ENCODE data around the gene GPR146.

The GPR146 gene

GRCh38 chr7:1024876-1025742, 19.2 kb upstream of the GPR146 start:
- Histone ChIP-seq H4K8ac (ENCODE audit: low read depth, low read length) (no peak overlapping the region), H3K14ac (ENCODE audit: low read length) (no peak overlapping the region), H3K27me3 (ENCODE audit: control insufficient read depth in 3 of 3, insufficient read depth in 3 of 3, low read depth in 1 of 3, low read length in 3 of 3) (no peaks in the 10 kb centered on the region), H3K23ac (ENCODE audit: low read depth, low read length, poor library complexity) (no peak overlapping the region), H3K4me1 (ENCODE audit: control insufficient read depth in 2 of 2, insufficient read depth in 1 of 2, low read depth in 1 of 2, low read length in 2 of 2) (peaks cover 10 to 12% of the 10 kb centered on the region in 2 donors), H3K27ac (replicated peaks; ENCODE audit: low read length) (no peak overlapping the region), H4K91ac (ENCODE audit: low read depth, low read length, poor library complexity) (no peak overlapping the region), H2AK5ac (ENCODE audit: low read depth, low read length) (no peak overlapping the region), H3K9ac (ENCODE audit: low read depth, low read length, poor library complexity) (no peak overlapping the region), H3K4ac (ENCODE audit: low read length) (no peak overlapping the region), H2BK15ac (ENCODE audit: low read length) (no peak overlapping the region), H2BK120ac (ENCODE audit: low read depth, low read length) (no peak overlapping the region), H2BK5ac (ENCODE audit: low read length) (peak overlapping the region; percentile 30), H3K4me2 (ENCODE audit: insufficient read depth, low read length, poor library complexity, severe bottlenecking) (no peak overlapping the region), H3K18ac (ENCODE audit: low read length) (no peak overlapping the region), H3K79me1 (ENCODE audit: low read depth, low read length) (peaks cover 32% of the 10 kb centered on the region), H3K4me3 (ENCODE audit: low read length in 2 of 2) (no peak overlapping the region), H2AFZ (ENCODE audit: low read length) (no peak overlapping the region), H2BK12ac (ENCODE audit: low read length) (no peak overlapping the region), H3K9me3 (replicated peaks in 1 of 2; ENCODE audit: control insufficient read depth in 2 of 2, insufficient read depth in 1 of 2, low read depth in 1 of 2, low read length in 2 of 2) (peaks cover 12 to 21% of the 10 kb centered on the region in 2 donors), H3K36me3 (replicated peaks in 1 of 2; ENCODE audit: control insufficient read depth in 2 of 2, insufficient read depth in 2 of 2, low read length in 2 of 2) (peaks cover 24 to 70% of the 10 kb centered on the region in 2 donors)
- no peak for DNase-seq (ENCODE audit: low spot score)
- WGBS, 2 donors (ENCODE audit: extremely low coverage in 2 of 2, insufficient read length in 2 of 2, insufficient replicate concordance in 1 of 2), result no CpG with 5 or more reads among the region's 25 CpGs

- Histone ChIP-seq H3K4ac (ENCODE audit: low read length) (no peak overlapping the region), H3K36me3 (replicated peaks in 1 of 2; ENCODE audit: control insufficient read depth in 2 of 2, insufficient read depth in 2 of 2, low read length in 2 of 2) (peaks cover 19 to 61% of the 10 kb centered on the region in 2 donors), H2BK12ac (ENCODE audit: low read length) (no peak overlapping the region), H3K4me2 (ENCODE audit: insufficient read depth, low read length, poor library complexity, severe bottlenecking) (no peak overlapping the region), H4K91ac (ENCODE audit: low read depth, low read length, poor library complexity) (no peak overlapping the region), H3K4me3 (ENCODE audit: low read length in 2 of 2) (peak overlapping the region in 1 of 2 donors; percentile 85), H3K18ac (ENCODE audit: low read length) (no peak overlapping the region), H3K27ac (replicated peaks; ENCODE audit: low read length) (no peak overlapping the region), H4K8ac (ENCODE audit: low read depth, low read length) (no peak overlapping the region), H3K4me1 (ENCODE audit: control insufficient read depth in 2 of 2, insufficient read depth in 1 of 2, low read depth in 1 of 2, low read length in 2 of 2) (peaks cover 12% of the 10 kb centered on the region in 2 donors), H3K14ac (ENCODE audit: low read length) (no peak overlapping the region), H3K9me3 (replicated peaks in 1 of 2; ENCODE audit: control insufficient read depth in 2 of 2, insufficient read depth in 1 of 2, low read depth in 1 of 2, low read length in 2 of 2) (peaks cover 11 to 16% of the 10 kb centered on the region in 2 donors), H2BK15ac (ENCODE audit: low read length) (no peak overlapping the region), H3K79me1 (ENCODE audit: low read depth, low read length) (peaks cover 32% of the 10 kb centered on the region), H3K23ac (ENCODE audit: low read depth, low read length, poor library complexity) (peak overlapping the region; percentile 55), H3K9ac (ENCODE audit: low read depth, low read length, poor library complexity) (peak overlapping the region; percentile 70), H2BK120ac (ENCODE audit: low read depth, low read length) (no peak overlapping the region), H2BK5ac (ENCODE audit: low read length) (peak overlapping the region; percentile 30), H2AFZ (ENCODE audit: low read length) (no peak overlapping the region), H2AK5ac (ENCODE audit: low read depth, low read length) (peak overlapping the region; percentile 27), H3K27me3 (ENCODE audit: control insufficient read depth in 3 of 3, insufficient read depth in 3 of 3, low read depth in 1 of 3, low read length in 3 of 3) (no peaks in the 10 kb centered on the region)
- DNase-seq (ENCODE audit: low spot score), result no peak
- no CpG with 5 or more reads among the region's 31 CpGs for WGBS, 2 donors (ENCODE audit: extremely low coverage in 2 of 2, insufficient read length in 2 of 2, insufficient replicate concordance in 1 of 2)
Measured at GRCh38 chr7:1025743-1026581, 18.4 kb upstream of the GPR146 start.

GRCh38 chr7:1026721-1027161, 17.6 kb upstream of the GPR146 start:
- Histone ChIP-seq H3K36me3 (replicated peaks in 1 of 2; ENCODE audit: control insufficient read depth in 2 of 2, insufficient read depth in 2 of 2, low read length in 2 of 2) (peaks cover 16 to 54% of the 10 kb centered on the region in 2 donors), H3K27ac (replicated peaks; ENCODE audit: low read length) (no peak overlapping the region), H3K4ac (ENCODE audit: low read length) (no peak overlapping the region), H3K9ac (ENCODE audit: low read depth, low read length, poor library complexity) (no peak overlapping the region), H2AFZ (ENCODE audit: low read length) (no peak overlapping the region), H3K23ac (ENCODE audit: low read depth, low read length, poor library complexity) (peak overlapping the region; percentile 43), H3K18ac (ENCODE audit: low read length) (no peak overlapping the region), H3K14ac (ENCODE audit: low read length) (no peak overlapping the region), H2AK5ac (ENCODE audit: low read depth, low read length) (no peak overlapping the region), H2BK5ac (ENCODE audit: low read length) (peak overlapping the region; percentile 30), H3K9me3 (replicated peaks in 1 of 2; ENCODE audit: control insufficient read depth in 2 of 2, insufficient read depth in 1 of 2, low read depth in 1 of 2, low read length in 2 of 2) (peaks cover 4 to 8% of the 10 kb centered on the region in 2 donors), H2BK120ac (ENCODE audit: low read depth, low read length) (no peak overlapping the region), H3K27me3 (ENCODE audit: control insufficient read depth in 3 of 3, insufficient read depth in 3 of 3, low read depth in 1 of 3, low read length in 3 of 3) (no peaks in the 10 kb centered on the region), H3K4me3 (ENCODE audit: low read length in 2 of 2) (peak overlapping the region in 1 of 2 donors; percentile 85), H4K91ac (ENCODE audit: low read depth, low read length, poor library complexity) (no peak overlapping the region), H3K79me1 (ENCODE audit: low read depth, low read length) (peaks cover 29% of the 10 kb centered on the region), H2BK15ac (ENCODE audit: low read length) (no peak overlapping the region), H3K4me2 (ENCODE audit: insufficient read depth, low read length, poor library complexity, severe bottlenecking) (no peak overlapping the region), H2BK12ac (ENCODE audit: low read length) (no peak overlapping the region), H3K4me1 (ENCODE audit: control insufficient read depth in 2 of 2, insufficient read depth in 1 of 2, low read depth in 1 of 2, low read length in 2 of 2) (peaks cover 12 to 13% of the 10 kb centered on the region in 2 donors), H4K8ac (ENCODE audit: low read depth, low read length) (no peak overlapping the region)
- WGBS, 2 donors (ENCODE audit: extremely low coverage in 2 of 2, insufficient read length in 2 of 2, insufficient replicate concordance in 1 of 2), result no CpG with 5 or more reads among the region's 20 CpGs
- no peak for DNase-seq (ENCODE audit: low spot score)
